HG03045 (cell line): ENCODE measurements around the gene UGT1A3.
"Not testable (repeated sequence)": the region's sequence is repeated elsewhere in the genome, so short reads cannot be mapped to it uniquely, and the experiment has no call there.

ENCODE experiments used
- ATAC-seq: cut with Tn5 transposase; IDR thresholded peaks from one replicate; pipeline ENCODE4 v1.9.1; 2021; ENCODE audit warnings: mild to moderate bottlenecking, moderate library complexity; ENCODE audit not compliant: unreplicated experiment

UGT1A3 gene

DNA sequence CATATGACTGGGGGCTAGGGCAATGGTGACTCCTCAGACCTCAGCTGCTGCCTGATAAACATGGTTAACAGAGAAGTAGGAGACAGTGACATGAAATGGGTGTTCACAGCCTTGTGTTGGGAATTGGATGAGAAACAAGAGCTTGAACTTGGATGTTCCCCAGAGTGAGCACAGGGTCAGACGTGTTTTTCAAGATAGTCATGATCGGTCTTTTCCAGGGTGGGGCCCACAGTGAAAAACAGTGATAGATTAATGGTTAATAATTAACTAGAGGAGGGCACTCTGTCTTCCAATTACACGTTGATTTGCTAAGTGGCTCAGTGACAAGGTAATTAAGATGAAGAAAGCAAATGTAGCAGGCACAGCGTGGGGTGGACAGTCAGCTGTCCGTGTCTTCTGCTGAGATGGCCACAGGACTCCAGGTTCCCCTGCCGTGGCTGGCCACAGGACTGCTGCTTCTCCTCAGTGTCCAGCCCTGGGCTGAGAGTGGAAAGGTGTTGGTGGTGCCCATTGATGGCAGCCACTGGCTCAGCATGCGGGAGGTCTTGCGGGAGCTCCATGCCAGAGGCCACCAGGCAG, at the start of gene UGT1A3:
UGT1A3 (plus strand) TSS at position 320 of the 579 bp plus-strand sequence; CDS start at position 405, 85 bp downstream.
- no peak for ATAC-seq

DNA sequence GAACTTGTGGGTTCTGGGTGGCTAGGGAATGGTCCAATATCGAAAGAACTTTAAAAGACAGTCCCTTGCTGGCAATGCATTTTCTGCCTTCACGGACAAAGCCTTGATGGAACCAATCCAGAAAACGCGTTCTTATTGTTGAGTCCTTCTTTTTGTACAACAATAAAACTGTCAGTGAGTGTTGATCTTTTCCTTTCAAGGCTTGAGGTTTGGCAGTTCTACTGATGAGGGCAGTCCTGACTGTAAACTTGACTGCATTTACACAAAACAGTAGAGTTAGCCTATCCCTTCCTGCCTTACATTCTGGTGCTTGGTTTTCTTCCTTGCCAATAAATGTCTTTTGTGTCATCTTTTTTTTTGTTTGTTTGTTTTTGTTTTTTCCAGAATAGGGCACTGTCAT, 49.6 kb upstream of the UGT1A3 start:
- ATAC-seq: no peak

DNA sequence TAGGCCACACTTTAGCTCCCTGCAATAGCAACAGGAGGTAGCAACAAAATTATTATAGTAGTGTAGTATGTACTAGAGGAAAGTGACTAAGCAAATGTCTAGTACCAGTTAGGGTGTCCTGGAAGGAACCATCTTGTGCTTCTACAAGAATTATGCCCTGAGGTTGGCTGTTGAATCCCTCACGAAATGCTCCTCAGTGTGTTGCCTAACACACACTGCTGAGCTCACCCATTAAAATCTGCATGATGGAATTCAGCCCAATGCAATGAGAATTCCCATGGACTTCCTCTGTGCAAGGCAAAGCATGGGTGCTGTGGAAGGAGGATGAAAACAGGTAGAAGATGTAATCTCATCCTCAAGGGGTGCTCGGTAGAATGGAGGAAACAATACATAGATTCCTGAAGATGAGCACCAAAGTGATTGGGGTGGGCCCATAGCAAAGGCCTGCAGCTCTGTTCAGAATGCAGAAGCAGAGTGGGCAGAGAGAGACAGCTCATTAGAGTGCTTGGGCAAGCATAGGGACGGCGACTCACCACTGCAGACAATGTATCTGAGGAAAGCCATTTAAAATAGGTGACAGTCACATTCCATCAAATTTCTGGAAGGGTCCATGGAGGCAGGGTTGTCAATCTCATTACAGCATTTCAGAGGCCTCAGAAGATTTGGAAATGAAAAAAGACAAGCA, 48.3 kb upstream of the UGT1A3 start:
- no peak for ATAC-seq

DNA sequence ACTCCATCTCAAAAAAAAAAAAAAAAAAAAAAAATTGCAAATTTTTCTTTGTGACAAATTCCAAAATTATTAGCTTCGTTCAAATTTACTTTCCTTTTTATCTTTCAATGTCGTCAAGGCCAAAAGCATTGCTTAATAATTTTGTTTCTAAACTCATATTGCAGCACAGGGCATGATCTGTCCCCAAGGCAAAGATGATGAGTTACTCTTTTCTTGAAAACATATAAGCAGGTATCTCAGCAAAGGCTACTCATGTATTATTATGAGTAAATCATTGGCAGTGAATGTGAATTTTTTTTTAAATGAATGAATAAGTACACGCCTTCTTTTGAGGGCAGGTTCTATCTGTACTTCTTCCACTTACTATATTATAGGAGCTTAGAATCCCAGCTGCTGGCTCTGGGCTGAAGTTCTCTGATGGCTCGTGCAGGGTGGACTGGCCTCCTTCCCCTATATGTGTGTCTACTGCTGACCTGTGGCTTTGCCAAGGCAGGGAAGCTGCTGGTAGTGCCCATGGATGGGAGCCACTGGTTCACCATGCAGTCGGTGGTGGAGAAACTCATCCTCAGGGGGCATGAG, 47.2 kb upstream of the UGT1A3 start, which contains the start of gene UGT1A7:
UGT1A7 (plus strand) TSS at position 381 of the 579 bp plus-strand sequence; CDS start at position 418, 37 bp downstream.
- no peak for ATAC-seq

DNA sequence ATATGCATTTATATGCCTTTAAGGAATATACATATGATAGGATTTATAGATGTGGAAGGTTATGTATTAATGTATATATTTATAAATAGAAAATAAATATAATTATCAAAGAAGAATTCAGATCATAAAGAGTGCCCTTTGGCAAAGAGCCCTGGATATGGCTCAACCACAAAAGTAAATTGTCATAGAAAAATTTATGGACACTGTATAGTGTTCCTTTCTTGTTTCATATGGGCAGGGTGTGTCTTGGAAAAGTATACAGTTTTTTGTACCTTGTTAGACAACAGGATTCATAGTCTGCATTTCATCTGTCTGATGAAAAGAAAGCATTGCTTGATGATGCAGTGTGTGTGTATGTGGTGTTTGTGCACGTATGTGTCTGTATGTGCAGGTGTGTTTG, 44.2 kb upstream of the UGT1A3 start:
- no peak for ATAC-seq

DNA sequence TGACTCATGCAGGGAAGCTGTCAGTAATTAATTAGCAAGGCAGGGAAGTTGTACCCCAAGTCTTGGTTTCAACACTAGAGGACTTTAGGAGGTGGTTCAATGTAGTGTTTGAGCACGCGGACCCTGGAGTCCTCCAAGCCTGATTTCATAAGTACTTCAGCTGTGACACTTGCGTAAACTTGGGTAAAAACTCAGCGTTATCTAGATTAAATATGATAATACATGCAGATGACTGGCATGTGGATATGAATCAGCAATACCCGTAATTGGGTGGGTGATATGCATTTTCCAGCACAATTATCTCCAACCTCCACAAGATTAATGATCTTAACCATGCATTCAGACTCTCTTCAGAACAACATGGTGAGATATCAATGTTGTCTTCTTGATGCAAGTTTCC, 41.9 kb upstream of the UGT1A3 start:
- no peak for ATAC-seq

DNA sequence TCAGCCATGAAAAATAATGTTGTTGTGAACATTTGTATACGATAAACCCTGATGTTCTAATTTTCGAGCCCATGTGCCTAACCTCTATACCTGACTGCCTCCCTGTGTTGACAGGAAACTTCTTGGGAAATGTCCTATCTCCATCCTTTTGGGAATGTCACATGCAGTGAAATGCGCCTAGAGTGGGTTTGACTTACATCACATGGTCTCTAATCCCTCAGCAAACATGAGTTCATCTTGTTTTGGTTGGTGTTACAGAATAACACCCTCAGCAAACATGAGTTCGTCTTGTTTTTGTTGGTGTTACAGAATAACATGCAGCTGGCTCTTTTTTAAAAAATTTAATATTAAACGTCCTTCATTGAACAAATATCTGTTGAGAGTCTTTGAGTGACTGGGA, 40.5 kb upstream of the UGT1A3 start:
- no peak for ATAC-seq

DNA sequence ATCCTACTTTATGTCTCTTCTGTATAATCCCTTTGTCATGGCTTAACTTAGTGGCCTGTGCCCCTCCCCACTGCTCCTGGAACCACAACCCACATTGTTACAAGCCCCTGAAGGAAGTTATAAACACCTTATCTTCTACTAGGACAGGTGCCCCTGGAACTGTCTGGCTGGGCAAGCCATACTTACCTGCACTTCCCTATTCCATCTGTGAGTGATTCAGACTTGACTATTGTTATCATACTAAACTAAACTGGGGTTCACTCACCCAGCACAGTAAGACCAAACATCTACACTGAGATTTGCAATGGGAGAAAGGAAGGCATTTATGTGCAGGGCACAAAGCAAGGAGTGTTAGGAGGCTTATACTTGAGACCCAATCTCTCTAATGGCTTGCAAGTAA, 39.8 kb upstream of the UGT1A3 start:
- no peak for ATAC-seq

DNA sequence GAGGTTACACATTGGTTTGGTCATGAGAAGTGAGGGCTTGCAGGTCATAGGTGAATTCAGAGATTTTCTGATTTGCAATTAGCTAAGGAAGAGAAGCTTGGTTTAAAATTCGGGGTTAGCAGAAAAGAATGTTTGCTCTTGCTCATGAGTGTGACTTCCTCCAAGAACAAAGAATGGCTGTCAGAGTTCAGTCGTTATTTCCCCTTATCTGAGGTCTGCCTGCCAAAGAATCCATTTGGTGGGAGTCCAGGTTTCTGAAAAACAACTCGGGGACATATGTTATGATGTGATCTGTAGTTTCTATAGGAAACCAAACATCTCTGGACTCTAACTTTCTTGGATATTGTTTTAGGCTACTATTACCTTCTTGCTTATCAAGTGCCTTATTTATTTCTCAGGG, 39.3 kb upstream of the UGT1A3 start:
- ATAC-seq: no peak

DNA sequence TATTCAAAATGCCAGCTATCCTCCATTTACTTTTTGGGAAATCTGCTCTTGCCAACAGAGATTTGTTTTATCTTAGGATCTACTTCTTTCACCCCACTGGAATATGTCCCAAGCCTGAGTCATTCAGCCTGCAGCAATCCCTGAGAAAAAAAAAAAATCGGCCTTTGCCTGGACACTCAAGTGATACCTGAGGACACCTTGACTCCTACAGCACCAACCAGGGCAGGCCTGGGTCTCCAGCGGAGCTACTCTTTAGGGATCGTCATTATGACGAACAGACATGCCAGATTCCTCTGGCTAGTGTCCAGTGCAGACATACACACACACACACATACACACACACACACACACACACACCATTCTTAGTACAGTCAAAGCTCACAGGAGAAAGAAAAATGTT, 38.4 kb upstream of the UGT1A3 start:
- ATAC-seq: no peak

DNA sequence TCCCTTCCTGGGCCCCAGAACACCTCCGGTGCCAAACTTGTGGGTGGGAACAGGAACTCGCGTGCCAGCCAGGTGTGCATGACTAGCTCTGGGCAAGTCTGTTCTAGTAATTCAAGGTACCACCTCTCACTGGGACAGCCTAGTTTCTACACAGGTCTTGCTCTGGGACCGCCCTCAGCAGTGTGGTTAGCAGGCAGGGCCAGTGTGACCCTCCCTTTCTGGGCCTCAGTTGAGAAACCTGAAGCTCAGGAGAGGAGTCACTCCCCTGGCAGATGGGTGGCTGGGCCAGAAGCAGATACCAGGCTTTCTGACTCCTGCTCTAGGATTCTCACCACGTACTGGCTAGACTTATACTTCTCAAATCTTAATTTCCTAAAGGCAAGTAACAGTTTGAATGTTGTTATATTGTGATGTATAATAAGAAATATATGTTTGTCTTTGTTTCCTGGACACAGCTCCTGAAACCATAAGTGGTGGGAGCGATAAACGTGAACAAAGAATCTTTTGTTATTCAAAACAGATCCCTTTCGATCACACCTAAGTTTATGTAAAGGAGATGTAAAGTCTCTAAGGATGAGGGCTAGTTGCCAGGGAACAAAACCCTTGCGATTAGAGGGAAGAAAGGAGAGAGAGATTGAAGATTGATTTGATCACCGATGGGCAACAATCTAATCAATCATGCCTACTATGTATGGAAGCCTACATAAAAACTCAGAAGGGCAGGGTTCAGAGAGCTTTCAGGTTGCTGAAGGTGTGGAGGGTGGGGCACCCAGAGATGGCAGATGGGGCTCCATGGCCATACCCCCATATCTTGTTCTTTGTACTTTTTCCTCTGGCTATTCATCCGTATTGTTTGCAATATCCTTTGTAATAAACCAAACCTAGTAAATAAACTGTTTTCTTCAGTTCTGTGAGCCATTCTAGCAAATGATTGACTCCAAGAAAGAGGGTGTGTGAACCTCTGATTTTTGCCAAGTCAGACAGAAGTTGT, 37.1 kb upstream of the UGT1A3 start:
- no peak for ATAC-seq

DNA sequence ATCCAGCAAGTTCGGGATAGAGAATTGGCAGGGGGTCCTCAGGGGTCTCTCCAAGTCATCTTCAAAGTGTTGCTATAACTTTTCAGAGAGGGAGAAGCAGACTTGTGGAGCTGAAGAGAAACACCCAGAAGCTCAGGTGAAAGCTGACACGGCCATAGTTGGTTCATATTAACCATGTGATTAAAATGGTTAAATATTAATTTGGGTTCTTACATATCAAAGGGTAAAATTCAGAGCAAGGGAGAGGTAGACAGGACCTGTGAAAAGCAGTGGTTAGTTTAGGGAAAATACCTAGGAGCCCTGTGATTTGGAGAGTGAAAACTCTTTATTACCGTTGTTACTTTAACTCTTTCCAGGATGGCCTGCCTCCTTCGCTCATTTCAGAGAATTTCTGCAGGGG, 36.2 kb upstream of the UGT1A3 start, which contains the start of gene UGT1A6:
UGT1A6 (plus strand) TSS at position 243 of the 400 bp plus-strand sequence; CDS start at position 358, 115 bp downstream.
- ATAC-seq: no peak

DNA sequence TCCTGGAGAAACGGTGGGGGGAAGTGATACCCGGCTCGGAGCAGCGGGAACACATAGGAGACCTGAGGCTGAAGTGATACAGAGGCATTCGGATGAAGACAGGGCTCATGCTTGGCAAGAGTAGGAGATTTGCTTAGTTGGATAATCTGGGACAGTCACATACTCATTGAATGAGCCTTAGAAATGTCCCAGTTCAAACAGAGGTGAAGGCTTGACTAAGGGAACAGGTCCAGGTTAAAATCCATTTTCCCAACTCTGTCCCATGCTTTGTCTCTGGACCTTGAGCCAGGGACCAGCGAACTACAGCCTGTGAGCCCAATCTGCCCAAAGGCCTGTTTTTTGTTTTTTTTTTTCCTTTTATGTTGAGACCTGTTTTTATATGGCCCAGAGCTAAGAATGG, 34.9 kb upstream of the UGT1A3 start:
- no peak for ATAC-seq

DNA sequence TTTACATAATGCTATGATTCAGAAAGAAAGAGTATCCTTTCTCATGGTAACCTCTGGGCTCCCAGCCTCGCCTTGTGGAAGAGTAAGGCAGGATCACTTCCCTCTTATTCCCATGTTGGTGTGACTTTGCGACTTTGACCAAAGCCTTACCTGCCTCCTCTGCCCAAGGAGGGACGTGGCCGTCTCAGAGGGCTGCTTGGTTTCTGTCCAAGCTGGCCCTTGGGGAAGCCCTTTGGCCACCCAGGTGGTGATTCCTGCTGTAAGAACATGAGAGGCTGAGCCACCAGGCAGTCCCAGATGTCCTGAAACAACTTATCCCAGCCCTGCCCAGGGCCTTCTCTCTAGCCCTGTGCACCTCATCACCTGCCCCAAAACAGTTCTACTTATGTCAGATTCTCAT, 30.1 kb upstream of the UGT1A3 start:
- no peak for ATAC-seq

DNA sequence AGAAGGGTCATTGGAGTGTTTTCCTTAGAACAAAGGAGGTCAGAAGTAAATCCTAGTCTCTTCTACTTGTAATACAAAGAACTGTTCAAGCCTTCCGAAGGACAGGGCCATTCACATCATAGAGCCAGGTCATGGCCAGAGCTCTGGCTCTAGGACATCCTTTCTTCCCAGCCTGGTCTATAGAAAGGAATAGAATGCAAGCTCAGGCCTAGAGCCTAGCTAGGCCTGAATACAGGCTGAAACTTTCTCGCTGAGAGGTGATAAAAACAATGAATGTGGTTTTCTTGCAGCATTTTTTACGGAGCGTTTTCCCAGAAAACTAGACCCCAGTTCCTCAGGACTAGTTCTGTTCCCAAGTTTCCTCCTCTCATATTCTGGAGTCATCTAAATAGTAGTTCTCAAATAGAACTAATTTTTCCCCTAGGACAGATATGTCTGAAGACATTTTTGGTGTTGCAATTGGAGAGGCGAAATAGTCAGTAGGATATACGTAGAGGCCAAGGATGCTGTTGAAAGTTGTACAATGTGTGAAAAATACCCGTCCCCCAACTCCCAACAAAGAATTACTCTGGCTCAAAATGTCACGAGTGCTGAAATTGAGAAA, 29.3 kb upstream of the UGT1A3 start:
- ATAC-seq: no peak

DNA sequence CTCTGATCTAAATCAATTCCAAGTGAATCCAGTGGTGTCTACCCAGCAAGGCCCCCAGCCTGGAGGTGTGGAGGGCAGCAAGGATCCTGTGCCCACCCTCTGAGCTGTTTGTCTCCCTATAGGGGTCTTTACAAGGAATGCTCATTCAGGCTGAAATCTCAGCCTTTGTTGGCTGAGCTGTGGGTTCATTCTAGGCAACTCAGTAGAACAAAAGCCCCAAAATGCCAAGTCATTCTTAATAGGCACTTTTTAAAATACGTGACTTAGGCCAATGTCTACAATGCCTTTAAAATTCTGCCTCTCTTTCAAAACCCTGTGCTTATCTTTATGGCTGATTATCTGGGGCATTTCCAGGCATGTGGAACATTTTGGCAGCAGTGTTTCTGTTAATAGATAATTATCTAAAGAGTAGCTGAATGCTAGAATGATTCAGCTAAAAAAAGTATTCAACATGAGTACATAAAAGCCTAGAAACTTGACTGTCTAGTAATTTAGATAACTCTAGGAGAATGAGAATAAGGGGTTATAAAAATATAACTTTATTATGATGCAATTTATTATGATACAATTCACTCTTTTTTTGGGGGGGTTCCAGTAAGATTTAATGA, 28.7 kb upstream of the UGT1A3 start:
- no peak for ATAC-seq

DNA sequence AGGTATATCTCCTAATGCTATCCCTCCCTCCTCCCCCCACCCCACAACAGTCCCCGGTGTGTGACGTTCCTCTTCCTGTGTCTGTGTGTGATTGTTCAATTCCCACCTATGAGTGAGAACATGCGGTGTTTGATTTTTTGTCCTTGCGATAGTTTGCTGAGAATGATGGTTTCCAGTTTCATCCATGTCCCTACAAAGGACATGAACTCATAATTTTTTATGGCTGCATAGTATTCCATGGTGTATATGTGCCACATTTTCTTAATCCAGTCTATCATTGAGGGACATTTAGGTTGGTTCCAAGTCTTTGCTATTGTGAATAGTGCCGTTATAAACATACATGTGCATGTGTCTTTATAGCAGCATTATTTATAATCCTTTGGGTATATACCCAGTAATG, 28.0 kb upstream of the UGT1A3 start:
- not testable (repeated sequence) for ATAC-seq

DNA sequence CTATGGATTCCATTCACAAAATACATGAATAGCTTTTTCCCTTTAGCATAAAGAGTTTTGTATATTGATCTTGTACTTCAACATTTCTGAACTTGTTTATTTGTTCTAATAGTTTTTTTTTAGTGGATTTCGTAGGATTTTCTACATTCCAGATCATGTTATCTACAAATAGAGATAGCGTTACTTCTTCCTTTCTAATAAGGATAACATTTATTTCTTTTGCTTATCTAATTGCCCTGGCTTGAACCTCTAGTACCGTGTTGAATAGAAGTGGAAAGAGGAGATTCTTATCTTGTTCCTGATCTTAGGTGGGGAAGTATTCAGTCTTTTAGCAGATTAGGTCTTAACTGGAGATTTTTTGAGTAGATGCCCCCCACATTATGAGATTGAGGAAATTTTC, 26.6 kb upstream of the UGT1A3 start:
- ATAC-seq: no peak

DNA sequence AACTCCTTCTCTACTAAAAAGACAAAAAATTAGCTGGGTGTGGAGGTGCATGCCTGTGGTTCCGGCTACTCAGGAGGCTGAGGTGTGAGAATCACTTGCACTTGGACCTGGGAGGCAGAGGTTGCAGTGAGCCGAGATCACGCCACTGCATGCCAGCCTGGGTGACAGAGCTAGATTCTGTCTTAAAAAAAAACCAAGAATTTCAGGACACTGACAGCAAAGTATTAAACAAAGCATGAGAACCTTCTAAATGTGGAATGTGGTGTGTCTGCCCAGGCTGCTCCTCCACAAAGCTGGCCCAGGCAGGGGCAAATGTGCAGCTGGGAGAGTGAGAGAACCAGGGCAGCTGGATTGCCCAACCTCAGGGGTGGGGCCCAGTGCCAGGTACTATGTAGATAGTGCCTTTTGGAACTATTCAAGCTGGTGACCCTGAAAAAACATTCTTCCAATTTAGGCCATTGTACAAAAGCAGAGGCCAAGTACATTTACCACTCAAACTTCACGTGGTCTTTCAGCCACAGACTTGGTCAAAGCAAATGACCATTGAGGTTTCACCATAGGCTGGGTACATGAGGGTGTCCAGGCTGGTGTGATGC, 22.8 kb upstream of the UGT1A3 start:
- no peak for ATAC-seq

DNA sequence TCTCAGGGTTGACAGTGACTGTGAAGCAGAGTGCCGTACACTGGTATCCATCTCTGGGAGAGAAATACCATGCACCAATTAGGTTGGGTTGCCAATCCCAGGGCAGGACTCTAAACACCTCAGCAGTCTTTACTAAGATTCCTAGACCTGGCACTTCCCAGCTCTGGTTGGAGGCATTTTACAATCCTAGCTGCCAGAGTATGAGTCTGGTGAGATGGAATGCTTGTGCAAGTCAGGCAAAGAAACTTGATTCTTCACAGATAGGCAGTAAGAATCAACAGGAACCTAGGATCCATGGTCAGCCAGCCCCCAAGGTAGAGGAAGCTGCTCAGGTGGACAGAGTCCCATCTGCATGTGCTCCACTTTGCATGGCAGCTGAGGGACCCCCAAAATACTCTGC, 22.1 kb upstream of the UGT1A3 start:
- ATAC-seq: no peak
